PC-3 (cell line): ENCODE results near the gene SIL1. TPM values are rescaled to one million over a fixed set of nuclear protein-coding genes. Genes with fewer than 3 reads are reported as not detected.

Experiments used
- ATAC-seq: fragments of 200-7000 bp; cut with Tn5 transposase; 2 replicates; pipeline ENCODE4 v1.9.1; 2020; ENCODE audit warnings: mild to moderate bottlenecking, moderate library complexity
- BruUV-seq: library from RNA; stranded (reverse); fragments of 400-500 nt; replicated peaks from 2 replicates; lab custom pipeline; 2021; lab: Mats Ljungman, UMichigan
- CTCF ChIA-PET: fragments of 300-600 bp; sonication (Branson Sonifier 250); formaldehyde crosslinking; loops from one replicate; lab custom pipeline; 2022; ENCODE audit warnings: antibody characterized with exemption; lab: Charles Lee
- POLR2A ChIA-PET: fragments of 300-600 bp; sonication (Branson Sonifier 250); formaldehyde crosslinking; loops from one replicate; lab custom pipeline; 2022; ENCODE audit warnings: antibody characterized with exemption; ENCODE audit not compliant: unreplicated experiment; lab: Charles Lee
- DNase-seq: peaks from one replicate; pipeline ENCODE4 v3.0.0-alpha.2; 2015
- H2AFZ ChIP-seq: fragments of 300-600 bp; sonication (generic); 2 replicates; pipeline ENCODE4 v1.6.0; 2016; ENCODE audit warnings: antibody characterized with exemption, low read length
- H3F3A ChIP-seq: fragments of 300-600 bp; sonication (generic); one replicate; pipeline ENCODE4 v1.6.0; 2017; ENCODE audit warnings: antibody characterized with exemption, low read length, control low read depth, mild to moderate bottlenecking; ENCODE audit not compliant: unreplicated experiment
- H3K27ac ChIP-seq: fragments of 300-600 bp; sonication (generic); 2 replicates; pipeline ENCODE4 v1.5.1; 2016; ENCODE audit warnings: mild to moderate bottlenecking, low read length
- H3K27me3 ChIP-seq: fragments of 300-600 bp; sonication (generic); 2 replicates; pipeline ENCODE4 v1.6.1; 2016; ENCODE audit warnings: low read length, mixed read lengths
- H3K36me3 ChIP-seq: fragments of 300-600 bp; sonication (generic); 2 replicates; pipeline ENCODE4 v1.6.1; 2016; ENCODE audit warnings: low read depth, mixed run types, low read length, mixed read lengths
- H3K4me1 ChIP-seq: fragments of 300-600 bp; sonication (generic); 2 replicates; pipeline ENCODE4 v1.5.1; 2016; ENCODE audit warnings: low read length; ENCODE audit not compliant: insufficient read depth
- H3K4me2 ChIP-seq: fragments of 300-600 bp; sonication (generic); 2 replicates; pipeline ENCODE4 v1.6.0; 2016; ENCODE audit warnings: low read length
- H3K4me3 ChIP-seq: fragments of 300-600 bp; sonication (generic); 2 replicates; pipeline ENCODE4 v1.5.1; 2016; ENCODE audit warnings: mild to moderate bottlenecking, low read length, mixed read lengths
- H3K79me2 ChIP-seq: fragments of 300-600 bp; sonication (generic); 2 replicates; pipeline ENCODE4 v1.6.1; 2017; ENCODE audit warnings: low read length, mixed read lengths
- H3K9ac ChIP-seq: fragments of 300-600 bp; sonication (generic); 2 replicates; pipeline ENCODE4 v1.6.0; 2016; ENCODE audit warnings: mild to moderate bottlenecking, low read length
- H3K9me2 ChIP-seq: fragments of 300-600 bp; sonication (generic); replicated peaks from 2 replicates; pipeline ENCODE4 v1.6.1; 2016; ENCODE audit warnings: mixed run types, low read length, mixed read lengths
- H3K9me3 ChIP-seq: fragments of 300-600 bp; sonication (generic); 2 replicates; pipeline ENCODE4 v1.6.1; 2016; ENCODE audit warnings: low read length, mixed read lengths
- H4K20me1 ChIP-seq: fragments of 300-600 bp; sonication (generic); 2 replicates; pipeline ENCODE4 v1.6.1; 2016; ENCODE audit warnings: low read length, mixed read lengths
- CTCF ChIP-seq: fragments of 300-600 bp; sonication (generic); conservative IDR thresholded peaks from 2 replicates; pipeline ENCODE4 v1.5.1; 2017; ENCODE audit warnings: antibody characterized with exemption, low read depth, mild to moderate bottlenecking, low read length
- EZH2 ChIP-seq: fragments of 300-600 bp; sonication (generic); IDR thresholded peaks from one replicate; pipeline ENCODE4 v1.6.1; 2017; ENCODE audit warnings: antibody characterized with exemption, mild to moderate bottlenecking, low read length; ENCODE audit not compliant: unreplicated experiment
- EZH2phosphoT487 ChIP-seq: fragments of 300-600 bp; sonication (generic); IDR thresholded peaks from 2 replicates; pipeline ENCODE4 v1.6.1; 2018; ENCODE audit warnings: mild to moderate bottlenecking, antibody characterized with exemption, low read length, borderline replicate concordance
- intact Hi-C: fragments of 100-400 bp; cut with micrococcal nuclease; formaldehyde crosslinking; loops from 2 replicates; pipeline ENCODE4 v1.9.0; 2023
- total RNA-seq: library from RNA; depleted of rRNA; stranded (reverse); fragments of >200 nt; gene quantifications from 2 replicates; pipeline ENCODE4 v1.2.3, GENCODE V29; 2014

SIL1 gene
- total RNA-seq, 1 experiment from 2014 or later = 7.9 TPM

- POLR2A ChIA-PET = no interaction called here
- ATAC-seq = peak; percentile 86
- peak; percentile 76 for DNase-seq
- no peaks in the 10 kb centered on the region for H4K20me1 ChIP-seq
- no peaks in the 10 kb centered on the region for H3K9me3 ChIP-seq
- no peaks in the 10 kb centered on the region for H3K79me2 ChIP-seq
- TF ChIP-seq EZH2 (no peak), CTCF (no peak), EZH2phosphoT487 (no peak)
- H3K9me2 ChIP-seq = no peaks in the 10 kb centered on the region
- intact Hi-C loops = no loop called here
- H3K4me2 ChIP-seq = peak overlapping the region; percentile 64
- no peak overlapping the region for H3K9ac ChIP-seq
- peaks cover 28% of the 10 kb centered on the region for H3K4me1 ChIP-seq
- H3K27ac ChIP-seq = peak overlapping the region; percentile 20; the same call in 1 of the 2 replicates
- no TSS peak for BruUV-seq
- CTCF ChIA-PET = no interaction called here
- no peaks in the 10 kb centered on the region for H3F3A ChIP-seq
- H3K27me3 ChIP-seq = no peaks in the 10 kb centered on the region
- no peak overlapping the region for H2AFZ ChIP-seq
- no peaks in the 10 kb centered on the region for H3K36me3 ChIP-seq
- H3K4me3 ChIP-seq = no peak overlapping the region
Observed at GRCh38 chr5:139064613-139065012, 133.6 kb downstream of the SIL1 start.

GRCh38 chr5:139063664-139064054, 134.5 kb downstream of the SIL1 start:
- POLR2A ChIA-PET = no interaction called here
- no peak for DNase-seq
- CTCF ChIA-PET = no interaction called here

More at GRCh38 chr5:139063664-139064054, 134.5 kb downstream of the SIL1 start:
- TF ChIP-seq EZH2phosphoT487 (no peak), EZH2 (no peak), CTCF (no peak)
- no peak for ATAC-seq
- Histone ChIP-seq H3K4me2 (no peak overlapping the region), H3K4me3 (no peak overlapping the region), H3F3A (no peaks in the 10 kb centered on the region), H3K27ac (no peak overlapping the region), H3K9me2 (no peaks in the 10 kb centered on the region), H2AFZ (no peak overlapping the region), H3K9ac (no peak overlapping the region), H3K9me3 (no peaks in the 10 kb centered on the region), H4K20me1 (no peaks in the 10 kb centered on the region), H3K36me3 (no peaks in the 10 kb centered on the region), H3K79me2 (no peaks in the 10 kb centered on the region), H3K27me3 (no peaks in the 10 kb centered on the region), H3K4me1 (peaks cover 28% of the 10 kb centered on the region)
- intact Hi-C loops = no loop called here
- no TSS peak for BruUV-seq
